ENCODE measurements around the gene HSF2BP.
"Not testable (repeated sequence)": the region's sequence is repeated elsewhere in the genome, so short reads cannot be mapped to it uniquely, and the experiment has no call there.

HSF2BP gene

DNA sequence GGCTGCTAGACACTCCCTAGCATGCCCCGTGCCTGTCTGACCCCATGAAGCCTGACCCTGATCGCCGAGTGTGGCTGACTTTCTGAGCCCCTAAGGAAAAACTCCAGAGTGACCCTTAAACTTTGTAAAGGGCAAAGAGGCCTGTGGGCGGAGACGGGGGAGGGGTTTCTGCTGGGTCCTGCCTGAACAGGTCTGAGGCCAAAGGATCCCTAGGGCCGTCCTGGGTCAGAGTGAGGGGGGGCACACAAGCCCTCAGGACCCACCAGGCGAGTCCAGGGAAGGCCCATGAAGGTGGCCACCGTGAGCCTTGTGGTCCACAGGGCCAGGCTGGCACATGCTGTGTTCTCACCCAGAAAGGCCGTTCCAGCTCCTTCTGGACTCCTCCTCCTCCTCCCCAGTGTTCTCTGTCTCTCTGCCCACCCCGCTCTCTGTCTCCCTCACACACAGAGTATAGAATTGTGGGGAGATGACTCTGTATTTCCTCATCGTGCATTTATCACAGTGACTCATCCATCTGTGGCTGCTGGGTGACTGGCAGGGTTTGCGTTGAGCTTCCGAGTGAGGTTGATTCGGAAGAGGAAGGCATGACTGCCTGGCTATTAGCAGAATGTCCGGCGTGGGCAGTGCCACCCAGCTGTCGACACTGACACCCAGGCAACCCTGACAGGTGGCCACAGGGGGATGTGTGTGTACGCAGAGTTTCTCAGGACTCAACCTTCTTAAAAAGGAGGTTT lies 164.8 kb downstream of the HSF2BP start:
- not testable (repeated sequence) for H3K4ac ChIP-seq (ENCODE audit: low read depth, low read length); H3K56ac ChIP-seq (ENCODE audit: low read length); H4K8ac ChIP-seq (ENCODE audit: low read depth, low read length); H3K4me1 ChIP-seq (ENCODE audit: control insufficient read depth, low read depth, low read length); H3K18ac ChIP-seq (ENCODE audit: low read length); H3K79me2 ChIP-seq (ENCODE audit: control insufficient read depth, insufficient read depth, low read length); H2BK5ac ChIP-seq (ENCODE audit: low read length); DNase-seq; H3K4me2 ChIP-seq (ENCODE audit: low read length); H3K9ac ChIP-seq (ENCODE audit: low read length); H3K4me3 ChIP-seq (ENCODE audit: low read length); H2AK5ac ChIP-seq (ENCODE audit: low read length); H2BK120ac ChIP-seq (ENCODE audit: low read depth, low read length); H3K36me3 ChIP-seq (ENCODE audit: control insufficient read depth, insufficient read depth, low read length); H3K79me1 ChIP-seq (ENCODE audit: low read length); H3K27me3 ChIP-seq (ENCODE audit: insufficient read depth, low read length, poor library complexity); H3K27ac ChIP-seq (ENCODE audit: low read depth, low read length); H3K23ac ChIP-seq (ENCODE audit: low read length); H2BK15ac ChIP-seq (replicated peaks; ENCODE audit: low read depth); H4K5ac ChIP-seq (ENCODE audit: low read length)
- WGBS (ENCODE audit: extremely low coverage, insufficient coverage, low lambda C conversion rate): no CpG with 5 or more reads among the region's 18 CpGs

DNA sequence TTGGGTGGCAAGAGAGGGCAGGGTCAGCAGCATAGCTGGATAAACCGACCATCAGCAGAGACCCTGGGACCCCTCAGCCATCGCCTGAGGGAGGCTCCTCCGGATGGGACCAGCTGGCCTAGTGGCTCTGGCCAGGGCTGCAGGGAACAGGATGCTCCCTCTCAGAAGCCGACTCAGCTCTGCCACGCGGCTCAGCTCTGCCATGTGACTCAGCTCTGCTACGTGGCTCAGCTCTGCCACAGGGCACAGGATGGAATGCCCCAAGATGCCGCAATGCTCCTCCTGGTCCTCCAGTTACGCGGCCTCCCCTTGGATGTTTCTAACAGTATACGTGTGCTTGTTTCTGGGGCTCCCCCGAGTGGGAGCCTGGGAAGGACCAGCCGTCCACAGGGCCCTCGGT lies 165.8 kb downstream of the HSF2BP start:
- not testable (repeated sequence) for H2BK5ac ChIP-seq (ENCODE audit: low read length); H3K79me2 ChIP-seq (ENCODE audit: control insufficient read depth, insufficient read depth, low read length); DNase-seq; H3K4me3 ChIP-seq (ENCODE audit: low read length); H3K56ac ChIP-seq (ENCODE audit: low read length); H3K23ac ChIP-seq (ENCODE audit: low read length); H3K4me2 ChIP-seq (ENCODE audit: low read length); H4K5ac ChIP-seq (ENCODE audit: low read length); H3K4ac ChIP-seq (ENCODE audit: low read depth, low read length); H3K18ac ChIP-seq (ENCODE audit: low read length); H4K8ac ChIP-seq (ENCODE audit: low read depth, low read length); H3K4me1 ChIP-seq (ENCODE audit: control insufficient read depth, low read depth, low read length); H3K27ac ChIP-seq (ENCODE audit: low read depth, low read length); H3K27me3 ChIP-seq (ENCODE audit: insufficient read depth, low read length, poor library complexity); H3K79me1 ChIP-seq (ENCODE audit: low read length); H3K36me3 ChIP-seq (ENCODE audit: control insufficient read depth, insufficient read depth, low read length); H2AK5ac ChIP-seq (ENCODE audit: low read length); H2BK15ac ChIP-seq (replicated peaks; ENCODE audit: low read depth); H2BK120ac ChIP-seq (ENCODE audit: low read depth, low read length); H3K9ac ChIP-seq (ENCODE audit: low read length)
- no CpG with 5 or more reads among the region's 14 CpGs for WGBS (ENCODE audit: extremely low coverage, insufficient coverage, low lambda C conversion rate)

DNA sequence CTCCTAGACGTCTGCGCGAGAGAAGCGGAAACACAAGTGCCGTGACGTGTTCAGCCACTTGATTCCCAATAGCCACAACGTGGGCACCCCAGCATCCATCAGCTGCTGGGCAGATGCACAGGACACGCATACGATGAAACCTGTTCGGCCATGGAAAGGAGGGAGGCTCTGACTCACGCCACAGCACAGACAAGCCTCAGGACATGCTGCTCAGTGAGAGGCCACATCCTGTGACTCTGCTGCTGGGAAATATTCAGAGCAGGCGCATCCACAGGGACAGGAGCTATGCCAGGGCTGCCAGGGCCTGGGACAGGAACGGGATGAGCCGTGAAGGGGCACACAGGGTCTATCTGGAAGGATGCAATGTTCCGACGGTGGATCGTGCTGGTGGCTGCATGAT lies 171.1 kb downstream of the HSF2BP start:
- not testable (repeated sequence) for H2BK5ac ChIP-seq (ENCODE audit: low read length); H3K9ac ChIP-seq (ENCODE audit: low read length); H3K27me3 ChIP-seq (ENCODE audit: insufficient read depth, low read length, poor library complexity); H2AK5ac ChIP-seq (ENCODE audit: low read length); DNase-seq; H3K27ac ChIP-seq (ENCODE audit: low read depth, low read length); H3K4me2 ChIP-seq (ENCODE audit: low read length); H4K8ac ChIP-seq (ENCODE audit: low read depth, low read length); H3K23ac ChIP-seq (ENCODE audit: low read length); H3K18ac ChIP-seq (ENCODE audit: low read length); H2BK120ac ChIP-seq (ENCODE audit: low read depth, low read length); H3K79me2 ChIP-seq (ENCODE audit: control insufficient read depth, insufficient read depth, low read length); H3K4ac ChIP-seq (ENCODE audit: low read depth, low read length); H3K36me3 ChIP-seq (ENCODE audit: control insufficient read depth, insufficient read depth, low read length); H4K5ac ChIP-seq (ENCODE audit: low read length); H3K79me1 ChIP-seq (ENCODE audit: low read length); H3K4me3 ChIP-seq (ENCODE audit: low read length); H3K4me1 ChIP-seq (ENCODE audit: control insufficient read depth, low read depth, low read length); H2BK15ac ChIP-seq (replicated peaks; ENCODE audit: low read depth); H3K56ac ChIP-seq (ENCODE audit: low read length)
- WGBS (ENCODE audit: extremely low coverage, insufficient coverage, low lambda C conversion rate): no CpG with 5 or more reads among the region's 17 CpGs

DNA sequence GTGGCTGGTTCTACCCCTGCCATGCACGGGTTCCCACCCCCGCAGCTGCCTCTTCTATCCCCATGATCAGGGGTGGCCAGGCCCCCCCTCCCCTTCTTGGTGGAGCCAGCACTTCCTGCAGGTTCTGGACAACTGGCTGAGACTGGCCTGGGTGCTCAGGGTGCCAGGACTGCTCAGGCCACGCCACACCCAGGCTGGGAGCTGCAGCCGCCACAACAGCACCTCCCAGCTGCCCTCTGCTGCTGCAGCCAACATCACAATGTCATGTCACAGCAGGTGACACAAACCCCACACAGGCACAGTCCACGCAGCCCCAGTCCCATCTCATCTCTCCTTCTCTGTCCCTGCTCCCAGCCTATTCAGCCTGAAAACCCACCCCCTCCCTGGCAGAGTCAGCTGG lies 173.2 kb downstream of the HSF2BP start:
- not testable (repeated sequence) for H3K18ac ChIP-seq (ENCODE audit: low read length); H3K4me2 ChIP-seq (ENCODE audit: low read length); H2AK5ac ChIP-seq (ENCODE audit: low read length); H3K56ac ChIP-seq (ENCODE audit: low read length); DNase-seq; H3K27me3 ChIP-seq (ENCODE audit: insufficient read depth, low read length, poor library complexity); H3K4me3 ChIP-seq (ENCODE audit: low read length); H2BK15ac ChIP-seq (replicated peaks; ENCODE audit: low read depth); H3K23ac ChIP-seq (ENCODE audit: low read length); H3K9ac ChIP-seq (ENCODE audit: low read length); H3K27ac ChIP-seq (ENCODE audit: low read depth, low read length); H3K4ac ChIP-seq (ENCODE audit: low read depth, low read length); H2BK120ac ChIP-seq (ENCODE audit: low read depth, low read length); H3K79me2 ChIP-seq (ENCODE audit: control insufficient read depth, insufficient read depth, low read length); H4K8ac ChIP-seq (ENCODE audit: low read depth, low read length); H2BK5ac ChIP-seq (ENCODE audit: low read length); H4K5ac ChIP-seq (ENCODE audit: low read length); H3K79me1 ChIP-seq (ENCODE audit: low read length); H3K36me3 ChIP-seq (ENCODE audit: control insufficient read depth, insufficient read depth, low read length); H3K4me1 ChIP-seq (ENCODE audit: control insufficient read depth, low read depth, low read length)
- WGBS (ENCODE audit: extremely low coverage, insufficient coverage, low lambda C conversion rate): no CpG with 5 or more reads among the region's 5 CpGs

DNA sequence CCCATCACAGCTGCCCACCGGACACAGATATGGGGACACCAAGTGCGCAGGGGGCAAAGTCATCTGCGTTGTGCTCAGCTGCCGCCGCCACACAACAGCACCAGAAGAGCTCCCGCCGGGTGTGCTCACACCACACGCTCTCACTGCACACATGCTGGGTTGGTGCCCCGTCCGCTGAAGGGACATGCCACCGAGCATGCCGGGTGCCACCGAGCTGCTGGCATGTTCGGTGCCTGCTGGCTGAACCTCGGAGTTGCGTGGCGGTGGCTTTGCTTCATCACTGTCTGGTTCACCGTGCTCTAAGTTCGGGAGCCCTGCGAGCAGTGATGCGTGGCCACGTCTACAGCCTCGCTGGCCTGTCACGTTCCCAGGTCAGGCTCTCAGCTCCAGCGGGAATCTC lies 174.3 kb downstream of the HSF2BP start:
- not testable (repeated sequence) for H3K9ac ChIP-seq (ENCODE audit: low read length); H2BK5ac ChIP-seq (ENCODE audit: low read length); H3K23ac ChIP-seq (ENCODE audit: low read length); H3K79me2 ChIP-seq (ENCODE audit: control insufficient read depth, insufficient read depth, low read length); DNase-seq; H3K79me1 ChIP-seq (ENCODE audit: low read length); H3K36me3 ChIP-seq (ENCODE audit: control insufficient read depth, insufficient read depth, low read length); H2BK120ac ChIP-seq (ENCODE audit: low read depth, low read length); H3K27ac ChIP-seq (ENCODE audit: low read depth, low read length); H2AK5ac ChIP-seq (ENCODE audit: low read length); H3K56ac ChIP-seq (ENCODE audit: low read length); H3K27me3 ChIP-seq (ENCODE audit: insufficient read depth, low read length, poor library complexity); H4K5ac ChIP-seq (ENCODE audit: low read length); H4K8ac ChIP-seq (ENCODE audit: low read depth, low read length); H3K18ac ChIP-seq (ENCODE audit: low read length); H3K4ac ChIP-seq (ENCODE audit: low read depth, low read length); H3K4me1 ChIP-seq (ENCODE audit: control insufficient read depth, low read depth, low read length); H3K4me2 ChIP-seq (ENCODE audit: low read length); H2BK15ac ChIP-seq (replicated peaks; ENCODE audit: low read depth); H3K4me3 ChIP-seq (ENCODE audit: low read length)
- no CpG with 5 or more reads among the region's 25 CpGs for WGBS (ENCODE audit: extremely low coverage, insufficient coverage, low lambda C conversion rate)

DNA sequence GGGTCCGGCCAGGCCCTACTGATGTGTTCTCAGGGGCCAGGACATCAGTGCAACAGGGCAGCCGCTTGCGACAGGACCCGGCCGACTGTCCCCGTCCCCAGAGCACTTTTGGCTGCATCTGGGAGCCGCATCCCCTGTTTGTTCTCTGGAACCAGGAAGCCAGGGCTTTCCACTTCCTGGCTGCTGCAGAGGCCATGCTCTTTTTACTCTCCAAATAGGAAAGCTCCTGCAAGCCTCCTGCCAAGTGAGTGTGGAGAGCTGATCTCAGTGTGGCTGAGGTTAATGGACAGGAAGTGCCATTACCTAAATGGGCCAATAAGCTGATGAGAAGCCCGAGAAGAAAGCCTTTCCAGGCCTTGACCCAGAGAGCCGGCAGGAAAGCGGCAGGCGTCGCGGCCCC lies 180.1 kb downstream of the HSF2BP start:
- not testable (repeated sequence) for H3K4me3 ChIP-seq (ENCODE audit: low read length); H2BK5ac ChIP-seq (ENCODE audit: low read length); H3K79me2 ChIP-seq (ENCODE audit: control insufficient read depth, insufficient read depth, low read length); H3K36me3 ChIP-seq (ENCODE audit: control insufficient read depth, insufficient read depth, low read length); H2BK15ac ChIP-seq (replicated peaks; ENCODE audit: low read depth); H4K5ac ChIP-seq (ENCODE audit: low read length); H4K8ac ChIP-seq (ENCODE audit: low read depth, low read length); H3K4me2 ChIP-seq (ENCODE audit: low read length); H3K4me1 ChIP-seq (ENCODE audit: control insufficient read depth, low read depth, low read length); H3K27ac ChIP-seq (ENCODE audit: low read depth, low read length); DNase-seq; H3K9ac ChIP-seq (ENCODE audit: low read length); H2AK5ac ChIP-seq (ENCODE audit: low read length); H3K56ac ChIP-seq (ENCODE audit: low read length); H2BK120ac ChIP-seq (ENCODE audit: low read depth, low read length); H3K4ac ChIP-seq (ENCODE audit: low read depth, low read length); H3K18ac ChIP-seq (ENCODE audit: low read length); H3K23ac ChIP-seq (ENCODE audit: low read length); H3K79me1 ChIP-seq (ENCODE audit: low read length); H3K27me3 ChIP-seq (ENCODE audit: insufficient read depth, low read length, poor library complexity)
- no CpG with 5 or more reads among the region's 13 CpGs for WGBS (ENCODE audit: extremely low coverage, insufficient coverage, low lambda C conversion rate)

Measured in mesendoderm (in vitro differentiated cells).